SJSA1 (cell line): Measurements from ENCODE around the gene TSPYL1. TPM values are rescaled to one million over a fixed set of nuclear protein-coding genes. Genes with fewer than 3 reads are reported as not detected.
"Not testable (repeated sequence)": the region's sequence is repeated elsewhere in the genome, so short reads cannot be mapped to it uniquely, and the experiment has no call there.

Experiments
- DNase-seq, 2 experiments: peaks; one replicate each; pipeline ENCODE4 v3.0.0-alpha.2; 2015 to 2020; ENCODE audit warnings: low spot score in 2 of 2, low read depth in 1 of 2
- H3K27ac ChIP-seq: fragments of 250-450 bp; sonication (Bioruptor Pico); 2 replicates; pipeline ENCODE4 v1.5.1; 2020; ENCODE audit warnings: mild to moderate bottlenecking, moderate library complexity
- H3K27me3 ChIP-seq: fragments of 250-450 bp; sonication (Bioruptor Pico); replicated peaks from 2 replicates; pipeline ENCODE4 v1.5.1; 2020; ENCODE audit warnings: mild to moderate bottlenecking, moderate library complexity
- H3K36me3 ChIP-seq: fragments of 250-450 bp; sonication (Bioruptor Pico); 2 replicates; pipeline ENCODE4 v1.5.1; 2020; ENCODE audit warnings: mild to moderate bottlenecking
- H3K4me1 ChIP-seq: fragments of 250-450 bp; sonication (Bioruptor Pico); replicated peaks from 2 replicates; pipeline ENCODE4 v1.6.1; 2021; ENCODE audit warnings: mild to moderate bottlenecking
- H3K4me3 ChIP-seq: fragments of 250-450 bp; sonication (Bioruptor Pico); 2 replicates; pipeline ENCODE4 v1.5.1; 2020; ENCODE audit warnings: mild to moderate bottlenecking
- H3K9me3 ChIP-seq: fragments of 250-450 bp; sonication (Bioruptor Pico); replicated peaks from 2 replicates; pipeline ENCODE4 v1.5.1; 2020; ENCODE audit warnings: mild to moderate bottlenecking
- total RNA-seq: library from RNA; depleted of rRNA; stranded (reverse); fragments of >200 nt; shearing (Covaris generic); gene quantifications from 2 replicates; pipeline ENCODE4 v1.2.3, GENCODE V29; 2014; rRNA removed

TSPYL1 gene
- total RNA-seq, result 58.7 and 65.1 TPM in 2 replicates

DNA sequence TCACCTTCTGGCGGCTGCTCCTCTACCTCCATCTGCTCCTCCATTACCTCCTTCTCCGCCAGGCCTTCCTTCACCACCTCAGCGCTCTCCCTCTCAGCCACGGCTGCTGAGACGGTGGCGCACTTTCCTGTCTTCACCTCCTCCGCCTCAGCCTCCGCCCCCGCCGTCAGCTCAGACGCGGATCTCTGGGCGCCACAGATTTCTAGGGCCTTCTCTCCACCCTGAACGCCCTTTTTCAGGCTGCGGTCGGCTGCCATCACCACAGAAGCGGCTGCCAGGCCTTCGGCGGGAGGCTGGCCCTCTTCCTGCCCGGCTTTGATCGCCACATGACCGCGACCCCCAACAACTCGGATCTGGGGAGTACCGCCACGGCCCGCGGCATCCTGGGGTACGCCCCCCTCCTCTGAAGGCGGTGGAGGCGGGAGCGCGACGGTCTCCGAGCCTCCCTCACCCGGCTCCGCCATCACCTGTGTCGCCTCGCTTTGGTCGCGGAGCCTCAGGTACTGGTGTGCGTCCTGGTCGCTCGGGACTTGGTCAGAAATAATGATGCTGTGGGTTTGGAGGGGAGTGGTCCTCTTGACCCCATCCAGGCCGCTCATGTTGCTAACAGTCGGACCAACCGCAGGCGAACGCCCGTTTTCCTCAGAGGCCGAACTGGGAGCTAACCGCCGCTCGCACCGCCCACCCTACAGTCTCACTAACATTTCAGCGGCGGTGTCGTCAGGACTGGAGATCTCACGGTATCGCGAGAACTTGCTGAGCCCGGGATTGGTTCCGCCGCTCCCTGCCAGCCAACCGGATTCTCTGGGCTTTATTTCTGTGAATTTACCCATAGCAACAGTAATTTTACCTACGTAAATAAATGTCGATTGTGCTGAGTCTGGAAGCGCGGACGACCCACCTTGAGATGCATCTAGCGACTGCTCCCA, at the start of gene TSPYL1:
Gene TSPYL1, minus strand, starts transcription at position 699 of the 929 bp plus-strand sequence. Its CDS starts 100 bp downstream, at position 599.
- H3K9me3 ChIP-seq, result no peaks in the 10 kb centered on the region
- H3K27ac ChIP-seq, result peak within 1 kb of the TSS; percentile 91
- peaks cover 35% of the 10 kb centered on the region for H3K4me1 ChIP-seq
- peaks cover 37% of the 10 kb centered on the region for H3K36me3 ChIP-seq
- H3K27me3 ChIP-seq, result no peaks in the 10 kb centered on the region
- peak; percentile 91 to 95 for DNase-seq
- peak within 1 kb of the TSS; percentile 92 for H3K4me3 ChIP-seq

DNA sequence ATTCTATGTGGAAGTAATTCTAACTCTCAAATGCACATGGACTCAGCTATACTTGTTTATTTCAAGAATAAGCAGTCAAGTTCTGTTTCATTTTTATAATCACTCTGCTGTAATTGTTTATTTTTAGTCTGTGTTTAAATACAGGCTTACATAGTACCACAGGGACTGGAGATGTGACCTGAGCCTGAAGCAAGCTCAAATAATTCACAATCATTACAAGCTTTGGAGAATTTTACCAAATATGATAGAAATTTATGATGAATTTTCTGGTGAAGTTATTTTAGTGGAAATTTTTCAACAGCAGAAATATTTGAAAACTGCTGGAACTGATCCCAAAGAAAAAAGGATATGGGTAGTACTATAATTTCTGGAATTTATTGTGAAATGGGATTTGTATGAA, 49.4 kb upstream of the TSPYL1 start:
- Histone ChIP-seq H3K27ac (no peak overlapping the region), H3K27me3 (no peaks in the 10 kb centered on the region), H3K36me3 (no peaks in the 10 kb centered on the region), H3K9me3 (no peaks in the 10 kb centered on the region), H3K4me3 (no peak overlapping the region), H3K4me1 (no peaks in the 10 kb centered on the region)
- no peak for DNase-seq

DNA sequence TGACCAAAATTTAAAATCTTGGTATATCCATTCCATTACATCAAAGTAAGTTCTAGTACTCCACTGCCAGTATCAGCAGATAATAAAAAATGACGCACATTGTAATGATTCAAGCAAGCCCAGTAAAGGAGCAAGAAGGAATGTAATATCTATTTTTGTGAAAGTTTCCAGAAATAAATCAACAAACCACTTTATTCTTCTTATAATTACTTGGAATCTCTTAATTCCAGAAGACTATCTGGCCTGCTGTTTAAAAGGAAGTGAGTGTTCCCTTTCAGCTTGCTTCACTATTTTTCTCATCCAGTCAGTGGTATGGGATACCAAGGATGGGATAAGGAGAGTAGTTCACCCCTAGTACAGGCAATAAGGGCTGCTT, 48.8 kb upstream of the TSPYL1 start:
- Histone ChIP-seq H3K9me3 (no peaks in the 10 kb centered on the region), H3K4me1 (no peaks in the 10 kb centered on the region), H3K27ac (no peak overlapping the region), H3K4me3 (no peak overlapping the region), H3K27me3 (no peaks in the 10 kb centered on the region), H3K36me3 (no peaks in the 10 kb centered on the region)
- no peak for DNase-seq

DNA sequence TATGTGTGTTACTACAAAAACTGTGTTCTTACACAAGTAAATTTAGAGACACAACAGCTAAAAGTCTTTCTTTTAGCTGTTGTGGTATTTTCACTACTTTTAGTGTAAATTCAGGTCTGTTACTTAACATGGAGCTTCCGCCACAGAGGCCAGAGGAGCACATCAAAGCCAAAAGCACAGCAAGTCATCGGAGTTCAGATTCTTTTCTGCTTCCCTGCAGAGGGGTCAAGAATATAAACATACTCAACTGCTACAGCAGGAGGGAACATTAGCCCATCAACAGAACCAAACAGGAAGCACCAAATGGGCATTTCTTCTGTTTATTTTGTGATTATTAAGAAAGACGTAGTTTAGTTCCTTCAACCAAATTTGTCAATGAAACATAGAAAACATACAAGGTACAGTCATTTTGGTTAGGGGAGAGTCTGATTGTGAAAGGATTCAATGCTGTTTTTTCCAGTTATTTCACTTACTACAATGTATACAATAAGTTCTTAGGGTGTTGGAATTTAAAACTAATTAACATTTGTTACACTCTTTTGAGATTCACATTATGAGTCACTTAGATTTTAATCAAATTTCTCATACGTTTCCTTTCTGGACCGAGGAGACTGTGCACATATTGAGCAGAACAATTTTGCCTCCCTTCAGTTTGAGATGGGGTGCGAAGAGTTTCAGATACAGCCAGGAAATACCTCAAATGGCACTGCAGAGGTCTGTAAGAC, 48.2 kb upstream of the TSPYL1 start:
- H3K4me3 ChIP-seq, result no peak overlapping the region
- H3K36me3 ChIP-seq, result no peaks in the 10 kb centered on the region
- H3K4me1 ChIP-seq, result no peaks in the 10 kb centered on the region
- no peaks in the 10 kb centered on the region for H3K27me3 ChIP-seq
- H3K27ac ChIP-seq, result no peak overlapping the region
- DNase-seq, result no peak
- H3K9me3 ChIP-seq, result no peaks in the 10 kb centered on the region

DNA sequence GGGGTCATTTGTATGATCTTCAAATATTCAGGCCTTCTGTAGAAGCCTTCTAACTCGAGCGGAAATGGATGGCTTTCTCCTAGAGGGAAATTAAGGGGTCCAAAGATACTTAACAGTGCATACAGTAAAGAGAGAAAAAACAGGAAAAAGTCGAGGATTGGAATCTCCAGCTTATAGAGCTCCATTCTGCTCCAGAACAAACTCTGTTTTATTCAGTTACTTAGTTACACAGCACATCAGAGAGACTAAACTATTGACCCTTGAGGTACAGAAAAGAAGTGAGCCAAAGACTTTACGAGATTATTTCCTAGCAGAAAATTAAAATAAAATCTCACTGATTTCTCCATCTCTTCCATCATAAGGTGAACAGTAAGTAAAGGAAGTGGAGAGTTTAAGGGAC, 47.3 kb upstream of the TSPYL1 start:
- DNase-seq, result no peak
- Histone ChIP-seq H3K4me1 (no peaks in the 10 kb centered on the region), H3K36me3 (no peaks in the 10 kb centered on the region), H3K4me3 (no peak overlapping the region), H3K27ac (no peak overlapping the region), H3K27me3 (no peaks in the 10 kb centered on the region), H3K9me3 (no peaks in the 10 kb centered on the region)

DNA sequence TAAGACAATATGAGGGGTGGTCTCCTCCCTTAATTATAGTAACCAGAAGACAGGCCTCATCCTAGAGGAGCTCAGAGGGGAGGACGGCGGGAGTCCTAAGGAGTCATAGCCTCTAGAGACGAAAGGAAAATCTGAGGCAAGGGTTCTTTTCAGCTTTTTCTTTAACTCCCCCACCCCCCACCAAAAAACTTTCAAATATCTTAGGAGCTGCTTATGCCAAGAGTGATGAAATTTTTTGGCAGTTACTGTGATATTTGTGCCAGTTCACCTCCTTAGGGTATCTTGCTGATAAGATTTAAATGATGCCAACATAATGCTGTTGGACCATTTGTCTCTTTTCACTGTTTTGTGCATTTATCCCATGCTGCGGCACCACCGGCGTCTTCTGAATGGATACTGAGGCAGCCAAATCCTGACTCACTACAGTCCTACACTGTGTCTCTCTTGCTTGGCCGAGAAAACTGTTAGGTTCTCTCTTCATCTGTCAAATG, 46.5 kb upstream of the TSPYL1 start:
- no peaks in the 10 kb centered on the region for H3K27me3 ChIP-seq
- H3K27ac ChIP-seq, result no peak overlapping the region
- H3K4me3 ChIP-seq, result no peak overlapping the region
- no peak for DNase-seq
- H3K36me3 ChIP-seq, result no peaks in the 10 kb centered on the region
- H3K4me1 ChIP-seq, result no peaks in the 10 kb centered on the region
- no peaks in the 10 kb centered on the region for H3K9me3 ChIP-seq

DNA sequence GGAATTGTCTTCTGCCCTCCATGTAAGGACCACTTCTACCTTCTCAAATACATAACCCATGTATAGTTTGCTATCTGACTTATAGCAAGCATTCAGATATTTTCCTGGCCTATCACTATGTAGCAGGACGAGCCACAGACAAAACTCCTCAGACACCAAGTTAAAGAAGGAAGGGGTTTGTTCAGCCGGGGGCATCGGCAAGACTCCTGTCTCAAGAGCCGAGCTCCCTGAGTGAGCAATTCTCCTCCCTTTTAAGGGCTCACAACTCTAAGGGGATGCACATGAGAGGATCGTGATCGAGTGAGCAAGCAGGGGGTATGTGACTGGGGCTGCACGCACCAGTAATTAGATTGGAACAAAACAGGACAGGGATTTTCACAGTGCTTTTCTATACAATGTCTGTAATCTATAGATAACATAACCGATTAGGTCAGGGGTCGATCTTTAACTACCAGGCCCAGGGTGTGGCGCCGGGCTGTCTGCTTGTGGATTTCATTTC, 46.0 kb upstream of the TSPYL1 start:
- H3K27ac ChIP-seq, H3K4me3 ChIP-seq, DNase-seq, H3K9me3 ChIP-seq, H3K27me3 ChIP-seq, H3K4me1 ChIP-seq, H3K36me3 ChIP-seq: not testable (repeated sequence)

DNA sequence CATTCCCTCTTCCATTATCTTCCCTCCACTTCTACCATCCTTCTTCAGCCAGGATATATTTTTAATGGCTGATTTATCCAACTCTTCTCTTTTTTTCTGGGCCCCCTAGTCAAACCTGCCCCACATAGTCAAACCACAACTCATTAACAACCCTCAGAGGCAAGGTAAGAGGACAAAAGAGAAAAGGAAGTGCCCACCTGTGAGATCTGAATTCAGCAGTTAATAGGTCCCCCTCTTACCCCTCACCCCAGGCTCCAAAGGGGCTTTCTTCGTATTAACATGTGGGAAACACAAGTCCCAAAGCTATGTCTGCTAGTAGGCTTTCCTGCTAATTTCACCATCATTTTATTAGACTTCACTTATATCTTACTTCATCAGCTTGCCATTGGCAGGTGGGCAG, 44.1 kb upstream of the TSPYL1 start:
- no peaks in the 10 kb centered on the region for H3K36me3 ChIP-seq
- no peak overlapping the region for H3K4me3 ChIP-seq
- no peaks in the 10 kb centered on the region for H3K27me3 ChIP-seq
- no peak overlapping the region for H3K27ac ChIP-seq
- H3K4me1 ChIP-seq, result no peaks in the 10 kb centered on the region
- no peak for DNase-seq
- H3K9me3 ChIP-seq, result no peaks in the 10 kb centered on the region

DNA sequence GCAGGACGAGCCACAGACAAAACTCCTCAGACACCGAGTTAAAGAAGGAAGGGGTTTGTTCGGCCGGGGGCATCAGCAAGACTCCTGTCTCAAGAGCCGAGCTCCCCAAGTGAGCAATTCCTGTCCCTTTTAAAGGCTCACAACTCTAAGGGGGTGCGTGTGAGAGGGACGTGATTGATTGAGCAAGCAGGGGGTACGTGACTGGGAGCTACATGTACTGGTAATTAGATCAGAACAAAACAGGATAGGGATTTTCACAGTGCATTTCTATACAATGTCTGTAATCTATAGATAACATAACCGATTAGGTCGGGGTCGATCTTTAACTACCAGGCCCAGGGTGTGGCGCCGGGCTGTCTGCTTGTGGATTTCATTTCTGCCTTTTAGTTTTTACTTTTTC, 42.2 kb upstream of the TSPYL1 start:
- not testable (repeated sequence) for DNase-seq, H3K4me3 ChIP-seq, H3K27ac ChIP-seq, H3K9me3 ChIP-seq, H3K27me3 ChIP-seq, H3K4me1 ChIP-seq, H3K36me3 ChIP-seq

DNA sequence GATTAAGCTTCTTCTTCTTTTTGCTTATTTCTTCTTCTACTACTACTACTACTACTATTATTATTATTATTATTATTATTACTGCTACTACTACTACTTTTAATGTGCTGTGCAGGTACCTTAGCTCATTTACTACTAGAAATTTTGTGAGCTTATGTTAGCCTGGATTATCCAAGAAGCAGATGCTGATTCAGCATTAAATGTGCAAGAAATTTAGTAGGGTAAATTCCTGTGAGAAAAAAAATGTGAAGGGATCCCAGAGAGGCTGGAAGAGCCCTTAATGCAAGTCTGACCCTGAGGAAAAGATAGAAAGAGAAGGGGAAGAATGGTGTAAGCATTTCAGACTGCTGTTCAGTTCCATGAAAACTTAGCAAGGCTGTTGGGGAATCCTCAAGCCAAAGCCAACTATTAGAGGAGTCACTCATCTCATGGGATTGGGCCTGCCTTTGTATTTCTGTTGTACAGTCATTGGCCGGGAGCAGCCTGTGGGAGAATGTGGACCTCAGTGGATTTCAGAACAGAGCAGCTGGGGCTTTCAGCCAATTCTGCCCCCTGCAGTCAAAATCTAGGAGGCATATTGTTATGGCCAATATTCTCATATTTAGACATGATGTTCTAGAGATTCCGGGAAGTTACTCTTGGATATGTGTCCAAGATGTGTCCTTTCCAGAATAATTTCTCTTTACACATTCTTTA, 37.2 kb upstream of the TSPYL1 start:
- H3K36me3 ChIP-seq, result no peaks in the 10 kb centered on the region
- no peak for DNase-seq
- no peaks in the 10 kb centered on the region for H3K27me3 ChIP-seq
- no peak overlapping the region for H3K4me3 ChIP-seq
- no peaks in the 10 kb centered on the region for H3K9me3 ChIP-seq
- H3K4me1 ChIP-seq, result no peaks in the 10 kb centered on the region
- no peak overlapping the region for H3K27ac ChIP-seq

DNA sequence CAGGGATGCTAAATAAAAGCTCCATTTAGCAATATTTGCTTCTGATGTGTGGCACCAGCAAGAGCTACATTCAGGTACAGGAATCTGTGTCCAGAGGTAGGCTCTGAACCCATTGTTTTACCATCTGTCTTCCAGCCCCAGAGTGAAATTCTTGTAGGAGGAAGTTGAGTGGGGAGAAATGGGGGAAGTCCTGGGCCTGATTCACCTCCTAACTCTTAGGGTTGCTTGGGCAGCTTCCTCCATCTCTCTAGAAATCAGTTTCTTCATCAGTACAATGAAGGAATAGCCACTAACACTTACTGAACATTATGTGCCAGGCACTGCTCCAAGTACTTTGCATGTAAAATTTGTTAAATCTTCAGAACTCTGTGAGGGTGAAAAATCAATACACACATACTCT, 35.1 kb upstream of the TSPYL1 start:
- no peaks in the 10 kb centered on the region for H3K36me3 ChIP-seq
- no peaks in the 10 kb centered on the region for H3K27me3 ChIP-seq
- no peak overlapping the region for H3K4me3 ChIP-seq
- no peaks in the 10 kb centered on the region for H3K9me3 ChIP-seq
- H3K4me1 ChIP-seq, result no peaks in the 10 kb centered on the region
- no peak overlapping the region for H3K27ac ChIP-seq
- DNase-seq, result no peak

DNA sequence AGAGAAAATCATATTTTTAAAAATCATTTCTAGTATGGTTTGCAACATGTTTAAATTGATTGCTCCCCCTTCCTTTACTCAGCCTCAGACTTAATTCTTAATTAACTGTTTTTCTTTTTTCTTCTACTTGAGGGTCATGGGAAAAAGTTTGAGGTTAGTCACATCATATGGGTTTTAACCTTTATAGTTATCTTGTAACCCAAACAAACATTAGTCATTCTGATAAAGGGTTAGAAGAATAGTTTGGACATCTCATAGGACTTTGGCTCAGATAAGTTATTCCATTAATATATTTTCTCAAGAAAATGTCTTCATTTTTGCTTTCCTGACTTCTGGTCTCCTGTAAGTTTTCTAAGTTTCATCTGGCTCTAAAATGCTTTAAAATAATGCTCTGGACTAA, 34.5 kb upstream of the TSPYL1 start:
- no peak for DNase-seq
- Histone ChIP-seq H3K27ac (no peak overlapping the region), H3K9me3 (no peaks in the 10 kb centered on the region), H3K4me1 (no peaks in the 10 kb centered on the region), H3K36me3 (no peaks in the 10 kb centered on the region), H3K27me3 (no peaks in the 10 kb centered on the region), H3K4me3 (no peak overlapping the region)

DNA sequence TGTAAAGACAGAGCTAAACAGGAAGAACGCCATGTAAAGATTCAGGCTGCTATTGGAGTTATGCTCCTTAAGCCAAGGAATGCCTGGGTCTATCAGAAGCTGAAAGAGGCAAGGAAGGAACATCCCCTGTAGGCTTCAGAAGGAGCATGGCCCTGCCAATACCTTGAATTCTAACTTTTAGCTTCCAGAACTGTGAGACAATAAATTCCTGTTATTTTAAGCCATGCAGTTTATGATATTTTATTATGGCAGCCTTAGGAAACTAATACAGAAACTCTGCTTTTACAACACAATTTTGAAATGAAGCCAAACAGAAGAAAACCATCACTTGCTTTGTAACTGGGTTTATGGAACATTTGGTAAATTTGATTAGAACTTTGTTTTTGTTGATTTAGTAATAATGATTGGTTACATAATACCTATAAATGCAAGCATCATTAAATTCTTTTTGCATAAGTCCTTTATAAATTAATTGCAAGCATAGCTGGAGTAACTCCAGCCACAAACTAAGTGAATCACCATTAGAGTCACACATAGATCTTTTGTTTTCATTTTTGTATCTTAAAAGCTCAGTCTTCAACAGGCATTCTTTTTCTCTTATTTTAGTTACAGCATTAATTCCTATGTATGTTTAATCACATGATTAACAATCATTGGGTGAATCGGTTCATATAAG, 33.5 kb upstream of the TSPYL1 start:
- no peak overlapping the region for H3K4me3 ChIP-seq
- no peak overlapping the region for H3K27ac ChIP-seq
- H3K4me1 ChIP-seq, result no peaks in the 10 kb centered on the region
- no peak for DNase-seq
- H3K36me3 ChIP-seq, result no peaks in the 10 kb centered on the region
- no peaks in the 10 kb centered on the region for H3K9me3 ChIP-seq
- H3K27me3 ChIP-seq, result no peaks in the 10 kb centered on the region
